Skeletal muscle tissue (tissue), 4 donors: ENCODE data around the gene DMXL2. TPM values are rescaled to one million over a fixed set of nuclear protein-coding genes. Genes with fewer than 3 reads are reported as not detected.
"Not testable (repeated sequence)": the region's sequence is repeated elsewhere in the genome, so short reads cannot be mapped to it uniquely, and the experiment has no call there.

ENCODE experiments used
- H3K27ac ChIP-seq: one replicate; pipeline ENCODE4 v1.7.0; 2013; ENCODE audit warnings: mild to moderate bottlenecking, low read depth, low read length, inconsistent platforms
- H3K27me3 ChIP-seq, 3 donors: one replicate each; pipeline ENCODE4 v1.7.0; 2013; ENCODE audit warnings: low read length in 3 of 3; ENCODE audit not compliant: control insufficient read depth in 3 of 3, insufficient read depth in 3 of 3
- H3K36me3 ChIP-seq, 3 donors: one replicate each; pipeline ENCODE4 v1.7.0; 2013; ENCODE audit warnings: low read length in 3 of 3; ENCODE audit not compliant: control insufficient read depth in 3 of 3, insufficient read depth in 3 of 3
- H3K4me1 ChIP-seq, 3 donors: one replicate each; pipeline ENCODE4 v1.7.0; 2013; ENCODE audit warnings: low read length in 3 of 3, mild to moderate bottlenecking in 3 of 3; ENCODE audit not compliant: control insufficient read depth in 3 of 3, insufficient read depth in 3 of 3
- H3K4me3 ChIP-seq, 3 donors: one replicate each; pipeline ENCODE4 v1.7.0; 2013; ENCODE audit warnings: low read length in 3 of 3
- H3K9ac ChIP-seq, 3 donors: one replicate each; pipeline ENCODE4 v1.7.0; 2013; ENCODE audit warnings: low read length in 3 of 3, mild to moderate bottlenecking in 3 of 3, moderate library complexity in 2 of 3, low read depth in 1 of 3
- H3K9me3 ChIP-seq, 3 donors: one replicate each; pipeline ENCODE4 v1.7.0; 2013; ENCODE audit warnings: low read length in 3 of 3; ENCODE audit not compliant: control insufficient read depth in 3 of 3
- total RNA-seq: library from RNA; depleted of rRNA; stranded (reverse); fragments of >200 nt; gene quantifications from one replicate; pipeline ENCODE4 v1.2.3, GENCODE V29; 2014
- donor health status: Osteomylitis.

DMXL2 gene
- total RNA-seq, 1 donor from 2014 or later: 20.9 TPM

DNA sequence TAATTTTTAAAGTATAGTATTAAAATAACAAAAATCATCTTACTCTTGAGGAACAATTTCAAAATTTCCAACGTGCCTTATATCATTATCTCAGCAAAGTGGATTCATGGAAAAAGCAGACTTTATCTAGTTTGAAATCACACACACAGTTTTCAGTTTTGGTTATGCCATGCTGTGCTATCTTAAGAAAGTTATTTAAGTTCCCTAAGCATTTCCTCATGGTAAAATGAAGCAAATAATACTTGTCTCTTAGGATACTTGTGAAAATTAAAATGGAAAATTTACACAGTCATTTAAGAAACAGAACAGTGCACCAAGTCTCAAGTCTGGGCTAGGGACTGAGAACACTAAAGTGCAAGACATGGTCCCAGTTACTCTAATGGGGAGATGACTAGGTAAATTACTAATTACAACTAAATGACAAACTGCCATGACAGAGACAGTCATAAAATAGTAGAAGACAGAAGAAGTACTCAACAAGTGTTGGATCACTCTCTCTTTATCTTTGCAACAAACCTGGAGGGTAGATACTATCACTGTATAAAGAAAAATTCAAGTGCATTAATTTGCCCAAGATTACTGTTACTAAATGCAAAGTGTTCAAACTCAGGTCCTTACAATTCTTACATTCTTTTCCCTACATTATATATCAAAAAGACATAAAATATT, 44.8 kb downstream of the DMXL2 start:
- Histone ChIP-seq H3K9ac (no peak overlapping the region), H3K36me3 (peaks cover 0 to 2% (median 0%) of the 10 kb centered on the region in 3 donors), H3K9me3 (no peaks in the 10 kb centered on the region), H3K4me1 (no peaks in the 10 kb centered on the region), H3K4me3 (no peak overlapping the region), H3K27me3 (no peaks in the 10 kb centered on the region), H3K27ac (no peak overlapping the region)

DNA sequence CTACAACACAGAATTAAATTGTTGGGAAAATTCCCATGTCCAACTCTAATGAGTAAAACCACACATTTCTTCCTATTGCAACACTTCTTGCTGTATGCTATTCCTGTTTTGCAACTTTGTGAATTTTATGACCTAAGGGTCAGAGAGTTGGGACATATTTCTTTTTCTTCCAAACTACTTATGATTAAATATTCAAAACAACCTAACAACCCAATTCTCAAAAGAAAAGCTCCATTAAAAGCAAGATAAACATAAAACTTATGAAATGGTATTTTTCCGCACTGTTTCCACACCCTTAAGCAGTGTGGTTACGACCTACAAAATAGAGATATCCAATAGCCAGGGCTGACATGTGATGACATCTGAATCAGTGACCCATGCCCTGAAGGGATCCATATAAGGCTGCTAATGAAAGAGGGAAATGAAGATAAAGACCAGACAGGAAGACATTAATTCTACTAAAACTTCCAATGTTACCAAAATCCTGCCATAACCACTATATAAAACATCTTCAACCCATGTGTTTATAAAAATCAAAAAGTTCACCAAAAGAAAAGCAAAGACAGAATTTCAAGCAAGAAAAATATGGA, 45.6 kb downstream of the DMXL2 start:
- no peak overlapping the region for H3K9ac ChIP-seq
- no peaks in the 10 kb centered on the region for H3K9me3 ChIP-seq
- H3K27me3 ChIP-seq: no peaks in the 10 kb centered on the region
- H3K4me1 ChIP-seq: no peaks in the 10 kb centered on the region
- peak overlapping the region; percentile 33 for H3K27ac ChIP-seq
- H3K36me3 ChIP-seq: peaks cover 0 to 2% (median 0%) of the 10 kb centered on the region in 3 donors
- no peak overlapping the region for H3K4me3 ChIP-seq

DNA sequence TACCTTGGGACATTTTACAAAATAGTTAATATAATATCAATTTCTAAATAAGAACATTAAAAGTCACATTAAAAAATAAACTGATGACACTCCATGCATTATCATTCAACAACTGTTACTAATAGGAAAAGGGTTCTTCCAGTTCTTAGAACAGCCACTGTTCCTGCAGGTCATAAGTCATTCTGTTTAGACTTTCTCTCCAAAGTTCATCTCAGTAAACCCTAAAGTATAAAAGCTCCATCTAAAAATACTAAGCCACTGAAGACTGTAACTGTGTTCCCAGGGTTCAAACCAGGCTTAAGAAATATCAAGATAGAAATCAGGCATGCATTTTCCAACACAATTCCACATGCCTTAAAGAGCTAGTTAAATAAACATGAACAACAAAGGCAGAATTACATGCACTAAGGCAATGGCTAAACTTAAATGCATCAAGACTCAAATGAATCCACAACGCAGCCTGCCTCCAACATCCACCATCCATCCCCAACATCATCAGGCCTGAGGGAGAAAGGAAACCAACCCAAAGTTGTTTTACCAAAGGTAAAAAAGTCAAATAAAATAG, 46.2 kb downstream of the DMXL2 start:
- Histone ChIP-seq H3K4me3 (no peak overlapping the region), H3K9me3 (no peaks in the 10 kb centered on the region), H3K27me3 (no peaks in the 10 kb centered on the region), H3K27ac (no peak overlapping the region), H3K4me1 (no peaks in the 10 kb centered on the region), H3K36me3 (peaks cover 0 to 2% (median 0%) of the 10 kb centered on the region in 3 donors), H3K9ac (no peak overlapping the region)

GRCh38 chr15:51575775-51576174, 46.8 kb downstream of the DMXL2 start:
- Histone ChIP-seq H3K9ac (no peak overlapping the region), H3K4me3 (no peak overlapping the region), H3K4me1 (no peaks in the 10 kb centered on the region), H3K9me3 (no peaks in the 10 kb centered on the region), H3K27ac (no peak overlapping the region), H3K36me3 (no peaks in the 10 kb centered on the region), H3K27me3 (no peaks in the 10 kb centered on the region)

GRCh38 chr15:51573352-51573751, 49.2 kb downstream of the DMXL2 start:
- H3K27me3 ChIP-seq, H3K36me3 ChIP-seq, H3K4me1 ChIP-seq, H3K9me3 ChIP-seq, H3K4me3 ChIP-seq, H3K27ac ChIP-seq, H3K9ac ChIP-seq: not testable (repeated sequence)

- not testable (repeated sequence) for H3K9me3 ChIP-seq, H3K4me3 ChIP-seq, H3K9ac ChIP-seq
Measured at GRCh38 chr15:51568939-51569784, 53.4 kb downstream of the DMXL2 start.

GRCh38 chr15:51561271-51561670, 61.3 kb downstream of the DMXL2 start:
- no peaks in the 10 kb centered on the region for H3K9me3 ChIP-seq
- H3K36me3 ChIP-seq: peaks cover 0 to 2% (median 0%) of the 10 kb centered on the region in 3 donors
- H3K4me1 ChIP-seq: no peaks in the 10 kb centered on the region
- no peak overlapping the region for H3K27ac ChIP-seq
- H3K4me3 ChIP-seq: no peak overlapping the region
- H3K9ac ChIP-seq: no peak overlapping the region
- H3K27me3 ChIP-seq: no peaks in the 10 kb centered on the region

More at GRCh38 chr15:51568939-51569784, 53.4 kb downstream of the DMXL2 start:
- not testable (repeated sequence) for H3K36me3 ChIP-seq, H3K27me3 ChIP-seq, H3K27ac ChIP-seq, H3K4me1 ChIP-seq

DNA sequence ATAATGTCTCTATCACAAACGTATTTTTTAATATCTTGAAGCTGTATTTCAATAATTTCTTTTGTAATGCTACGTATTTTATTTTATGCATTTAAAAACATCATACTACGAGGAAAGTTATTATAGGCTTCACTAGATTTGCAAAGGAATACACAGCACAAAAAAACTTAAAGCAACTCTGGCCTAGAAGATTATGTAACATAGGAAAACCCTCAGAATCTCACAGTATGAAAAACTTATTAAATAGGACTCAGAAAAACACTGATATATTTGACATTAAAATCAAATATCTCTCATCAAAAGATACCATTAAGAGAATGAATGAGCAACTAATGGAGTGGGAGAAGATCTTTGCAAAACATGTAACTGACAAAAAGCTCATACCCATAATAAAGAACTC, 63.7 kb downstream of the DMXL2 start:
- Histone ChIP-seq H3K27ac (no peak overlapping the region), H3K36me3 (peaks cover 0 to 2% (median 0%) of the 10 kb centered on the region in 3 donors), H3K27me3 (no peaks in the 10 kb centered on the region), H3K4me3 (no peak overlapping the region), H3K9ac (no peak overlapping the region), H3K9me3 (no peaks in the 10 kb centered on the region), H3K4me1 (no peaks in the 10 kb centered on the region)

GRCh38 chr15:51558411-51558810, 64.2 kb downstream of the DMXL2 start:
- Histone ChIP-seq H3K9me3 (no peaks in the 10 kb centered on the region), H3K27me3 (no peaks in the 10 kb centered on the region), H3K4me1 (no peaks in the 10 kb centered on the region), H3K36me3 (peaks cover 0 to 2% (median 0%) of the 10 kb centered on the region in 3 donors), H3K4me3 (no peak overlapping the region), H3K9ac (no peak overlapping the region), H3K27ac (no peak overlapping the region)

DNA sequence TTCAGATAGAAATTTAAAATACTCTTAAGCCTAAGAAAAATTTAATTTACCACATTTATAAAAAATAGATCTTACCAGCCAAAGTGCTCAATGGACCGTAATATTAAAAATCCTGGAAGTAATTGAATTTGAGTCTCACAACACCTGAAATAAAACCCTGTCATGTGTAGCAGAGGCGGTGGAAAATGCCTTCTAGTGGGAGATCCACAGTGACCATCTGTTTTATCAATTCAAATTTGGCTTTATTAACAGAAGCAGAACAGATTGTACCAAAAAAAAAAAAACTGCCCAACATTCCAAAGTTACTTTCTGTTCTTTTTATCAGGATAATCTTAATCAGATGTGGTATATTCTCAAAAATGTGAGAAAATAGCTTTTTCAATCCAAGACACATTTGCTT, 71.7 kb downstream of the DMXL2 start:
- H3K27me3 ChIP-seq: no peaks in the 10 kb centered on the region
- no peaks in the 10 kb centered on the region for H3K9me3 ChIP-seq
- no peak overlapping the region for H3K27ac ChIP-seq
- no peak overlapping the region for H3K4me3 ChIP-seq
- H3K4me1 ChIP-seq: no peaks in the 10 kb centered on the region
- no peaks in the 10 kb centered on the region for H3K36me3 ChIP-seq
- no peak overlapping the region for H3K9ac ChIP-seq
